AG04449 (cell line): ENCODE results near the gene HS6ST3.

Experiments
- CTCF ChIA-PET: fragments of 350-600 bp; formaldehyde crosslinking; extraction: SDS; loops from one replicate; lab custom pipeline; 2021; ENCODE audit warnings: antibody characterized with exemption; lab: Yijun Ruan, JAX
- POLR2A ChIA-PET: fragments of 400-600, 350-600 bp; formaldehyde crosslinking; extraction: SDS; loops from one replicate; lab custom pipeline; 2020; ENCODE audit warnings: antibody characterized with exemption, inconsistent platforms; lab: Yijun Ruan, JAX
- DNase-seq: peaks from one replicate; pipeline ENCODE4 v3.0.0-alpha.2; 2010; ENCODE audit warnings: low read depth, low spot score
- H3K4me3 ChIP-seq: 2 replicates; pipeline ENCODE4 v1.5.1; 2011; ENCODE audit warnings: low read depth, mild to moderate bottlenecking, control low read depth, low read length
- CTCF ChIP-seq: IDR thresholded peaks from one replicate; pipeline ENCODE4 v1.5.1; 2011; ENCODE audit warnings: mild to moderate bottlenecking, moderate library complexity, low read length, control low read depth, inconsistent platforms; ENCODE audit not compliant: insufficient read depth; ENCODE audit errors: missing control alignments

Gene HS6ST3

GRCh38 chr13:96191367-96191766 is 101.5 kb downstream of the HS6ST3 start:
- DNase-seq: no peak
- no peak overlapping the region for H3K4me3 ChIP-seq
- CTCF ChIA-PET: no interaction called here
- TF ChIP-seq CTCF: no peak
- POLR2A ChIA-PET: no interaction called here

- TF ChIP-seq CTCF: no peak
- POLR2A ChIA-PET: no interaction called here
- H3K4me3 ChIP-seq: no peak overlapping the region
- no peak for DNase-seq
- CTCF ChIA-PET: no interaction called here
These were observed 103.9 kb downstream of the HS6ST3 start for GRCh38 chr13:96193728-96194310.

GRCh38 chr13:96198038-96198437 is 108.1 kb downstream of the HS6ST3 start:
- DNase-seq: no peak
- no peak for TF ChIP-seq CTCF
- CTCF ChIA-PET: no interaction called here
- POLR2A ChIA-PET: no interaction called here
- H3K4me3 ChIP-seq: no peak overlapping the region

GRCh38 chr13:96199315-96199714 is 109.4 kb downstream of the HS6ST3 start:
- TF ChIP-seq CTCF: no peak
- DNase-seq: no peak
- POLR2A ChIA-PET: no interaction called here
- H3K4me3 ChIP-seq: no peak overlapping the region
- CTCF ChIA-PET: no interaction called here

GRCh38 chr13:96200810-96201209 is 110.9 kb downstream of the HS6ST3 start:
- TF ChIP-seq CTCF: no peak
- no peak for DNase-seq
- CTCF ChIA-PET: no interaction called here
- POLR2A ChIA-PET: no interaction called here
- H3K4me3 ChIP-seq: no peak overlapping the region

- CTCF ChIA-PET: no interaction called here
- no peak for DNase-seq
These were observed 112.4 kb downstream of the HS6ST3 start for GRCh38 chr13:96202315-96202714.

More at GRCh38 chr13:96202315-96202714, 112.4 kb downstream of the HS6ST3 start:
- POLR2A ChIA-PET: no interaction called here
- H3K4me3 ChIP-seq: no peak overlapping the region
- no peak for TF ChIP-seq CTCF
